GM19043 (cell line): Measurements from ENCODE around the gene CDKAL1.

ENCODE experiments used
- ATAC-seq: cut with Tn5 transposase; IDR thresholded peaks from one replicate; pipeline ENCODE4 v1.9.1; 2021; ENCODE audit warnings: low read depth; ENCODE audit not compliant: unreplicated experiment

The CDKAL1 gene

DNA sequence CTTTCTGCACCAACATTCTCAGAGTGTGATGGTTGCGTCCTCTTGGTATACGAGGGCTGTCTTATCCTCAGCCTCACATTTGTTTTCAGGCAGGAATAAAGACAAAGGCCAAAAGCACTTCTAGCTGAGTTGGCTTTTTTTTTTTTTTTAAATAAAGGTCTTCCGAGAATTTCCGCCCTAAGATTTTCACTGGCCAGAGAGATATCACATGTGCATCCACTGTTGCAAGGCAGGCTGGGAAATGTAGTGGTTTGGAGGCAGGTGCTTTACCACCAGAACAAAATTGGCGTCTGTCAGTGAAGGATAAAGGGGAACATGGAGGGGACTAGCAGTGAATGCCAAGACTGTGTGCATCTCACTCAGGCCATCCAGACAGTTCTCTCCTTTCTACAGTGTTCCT is 724.4 kb downstream of the CDKAL1 start:
- no peak for ATAC-seq

DNA sequence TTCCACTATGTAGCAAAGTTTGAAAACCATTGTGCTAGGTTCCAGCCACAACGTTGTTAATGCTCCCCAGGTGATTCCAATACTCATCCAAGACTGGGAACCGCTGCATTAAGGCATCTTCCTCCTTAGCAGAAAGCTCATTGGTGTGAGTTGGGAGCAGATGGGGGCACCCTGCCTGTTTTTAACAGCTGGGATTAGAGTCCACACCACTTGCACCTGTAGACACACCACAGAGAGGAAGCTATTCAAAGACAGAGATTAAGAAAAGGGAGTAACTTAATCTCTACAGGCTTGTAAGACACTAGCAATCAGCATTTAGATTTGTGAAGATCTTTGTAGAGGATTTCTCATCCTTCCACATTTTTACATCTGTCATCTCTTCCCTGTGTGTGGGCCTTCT is 725.4 kb downstream of the CDKAL1 start:
- ATAC-seq = no peak

DNA sequence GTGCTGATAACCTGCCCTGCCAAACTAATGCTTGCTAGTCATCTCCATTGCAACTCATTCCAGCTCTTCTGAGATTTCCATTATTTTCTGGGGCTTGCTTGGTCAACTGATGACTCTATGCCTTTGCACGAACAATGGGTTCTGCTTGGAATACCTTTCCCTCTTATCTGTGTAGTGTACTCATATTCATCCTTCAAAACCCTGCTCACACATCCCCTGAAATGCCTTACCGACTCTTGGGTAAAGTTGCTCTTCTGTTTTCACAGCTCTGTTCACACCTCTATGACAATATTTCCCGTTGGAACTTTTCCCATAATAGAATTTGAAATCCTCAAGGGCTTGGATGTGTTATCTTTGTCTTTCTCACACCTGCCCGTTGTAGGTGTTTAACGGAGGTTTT is 728.2 kb downstream of the CDKAL1 start:
- no peak for ATAC-seq

DNA sequence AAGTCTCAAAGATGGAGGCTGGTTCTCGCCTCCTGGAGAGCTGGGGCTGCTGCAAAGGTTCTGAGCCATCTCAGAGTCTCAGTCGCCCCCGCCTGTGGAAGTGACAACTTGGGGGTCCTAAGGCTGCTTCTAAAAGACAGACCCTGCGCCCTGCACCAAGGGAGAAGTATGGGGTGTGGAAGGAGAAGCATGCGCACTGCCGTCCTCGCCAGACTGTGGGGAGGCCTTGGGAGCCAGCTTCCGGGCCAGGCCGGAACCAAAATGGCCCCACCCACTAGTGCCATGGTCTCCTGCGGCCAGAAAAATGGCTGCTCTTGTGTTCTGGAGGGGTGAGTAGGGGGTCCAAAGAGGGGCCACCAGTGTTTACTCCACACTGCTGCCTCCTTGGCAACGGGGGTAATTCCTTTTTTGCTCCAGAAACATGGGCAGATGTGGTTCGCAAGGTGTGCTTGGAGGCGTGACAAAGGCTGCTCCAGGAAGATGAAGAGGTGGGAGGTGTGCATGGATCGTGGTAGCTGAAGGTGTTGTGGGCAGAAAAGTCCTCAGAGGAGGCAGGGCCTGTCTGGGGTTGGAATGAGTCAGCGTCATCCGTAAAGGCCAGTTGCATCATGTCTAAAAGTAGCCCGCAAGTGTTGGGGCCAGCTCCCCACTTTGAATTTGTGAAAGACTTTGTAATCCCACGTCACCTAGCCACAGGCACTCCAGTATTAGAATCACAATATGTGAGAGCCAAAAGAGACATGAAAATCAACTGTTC is 729.5 kb downstream of the CDKAL1 start:
- no peak for ATAC-seq

DNA sequence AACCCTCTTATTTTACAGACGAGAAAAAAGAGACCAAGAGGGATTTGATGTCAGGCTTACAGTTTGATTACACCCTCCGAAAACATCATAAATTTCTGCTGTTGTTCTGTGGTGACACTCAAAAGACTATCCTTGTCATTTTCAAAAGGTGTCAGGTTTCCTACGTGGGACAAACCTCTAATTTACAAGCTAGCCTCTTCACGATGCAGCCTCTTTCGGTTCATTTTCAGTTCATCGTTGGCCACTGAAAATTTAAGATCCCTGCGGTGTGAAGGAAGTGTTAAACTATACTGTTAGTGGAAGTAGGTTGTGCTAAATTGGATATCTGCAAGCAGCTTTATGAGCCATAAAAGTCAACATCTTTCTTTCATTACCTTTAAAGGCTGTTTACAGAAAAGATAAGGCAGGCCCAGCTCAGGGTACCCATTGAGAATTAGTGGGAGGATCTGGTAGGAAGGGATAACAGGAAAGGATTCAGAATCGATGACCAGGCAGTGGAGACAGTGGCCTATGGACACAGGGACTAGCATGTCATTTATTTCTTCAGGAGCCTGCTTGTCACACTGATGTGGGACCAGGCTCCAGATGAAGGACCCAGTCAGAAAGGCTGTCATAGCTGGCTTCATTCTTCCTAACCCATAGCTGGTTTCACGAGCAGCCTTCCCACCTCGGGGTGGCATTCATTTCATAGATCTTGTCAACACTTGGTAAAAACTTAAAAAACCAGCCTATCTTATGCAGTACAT is 730.2 kb downstream of the CDKAL1 start:
- no peak for ATAC-seq

DNA sequence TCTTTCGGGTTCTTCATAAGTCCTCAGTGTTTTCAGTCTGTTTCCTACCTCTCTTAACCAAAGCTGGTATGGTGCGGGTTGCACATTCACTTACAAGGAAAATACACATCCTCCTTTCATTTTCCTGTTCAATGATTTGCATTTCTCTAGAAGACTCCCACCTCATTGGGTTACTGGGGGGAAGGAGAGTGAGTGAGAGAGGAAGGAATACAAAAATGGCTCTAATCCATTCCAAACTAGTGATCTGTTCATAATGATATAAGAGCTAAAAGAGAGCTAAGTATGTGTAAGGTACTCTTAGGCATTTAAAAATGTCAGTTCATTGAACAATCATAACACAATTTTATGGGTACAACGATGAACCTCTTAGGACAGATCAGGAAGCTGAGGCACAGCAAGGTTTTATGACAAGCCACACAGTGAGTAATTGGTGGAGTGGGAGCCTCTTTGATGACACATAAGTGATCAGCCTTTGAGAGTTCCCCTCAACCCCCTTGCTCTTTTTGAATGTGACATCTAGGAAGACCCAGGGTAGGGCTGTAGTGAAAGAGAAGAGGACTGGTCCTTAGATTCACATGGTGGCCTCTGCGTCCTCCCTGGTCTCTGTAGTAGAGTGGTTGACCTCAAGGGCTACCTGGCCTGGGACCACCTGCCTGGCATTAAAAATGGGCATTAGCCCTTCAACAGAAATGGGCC is 730.9 kb downstream of the CDKAL1 start:
- no peak for ATAC-seq

GRCh38 chr6:21265730-21266044 is 731.4 kb downstream of the CDKAL1 start:
- no peak for ATAC-seq

DNA sequence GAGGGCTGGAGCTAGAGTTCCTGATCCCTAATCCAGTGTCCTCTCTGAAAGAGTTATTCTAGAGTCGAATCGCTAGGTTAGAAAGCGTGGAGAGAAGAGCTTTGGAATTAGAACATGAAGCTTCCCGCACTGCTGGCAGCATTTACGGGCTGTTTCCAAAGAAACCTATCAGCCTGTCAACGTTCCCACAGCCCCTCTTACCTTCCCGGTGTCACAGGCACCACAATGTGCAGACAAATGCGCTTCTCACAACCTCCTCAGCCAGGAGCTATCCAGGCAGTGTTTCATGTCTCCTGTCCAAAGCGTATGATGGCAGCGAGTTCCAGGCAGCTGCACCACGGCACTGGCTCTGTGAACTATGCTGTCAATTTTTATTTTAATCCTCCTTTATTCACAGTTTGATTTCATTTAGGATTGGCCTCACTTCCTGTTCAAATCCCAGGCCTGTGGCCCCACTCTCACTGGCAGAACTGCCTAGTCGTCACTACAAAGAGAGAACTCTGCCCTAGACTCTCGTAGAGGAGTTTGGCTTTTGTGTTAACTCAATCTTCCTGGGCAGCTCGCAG is 736.5 kb downstream of the CDKAL1 start:
- ATAC-seq = no peak

DNA sequence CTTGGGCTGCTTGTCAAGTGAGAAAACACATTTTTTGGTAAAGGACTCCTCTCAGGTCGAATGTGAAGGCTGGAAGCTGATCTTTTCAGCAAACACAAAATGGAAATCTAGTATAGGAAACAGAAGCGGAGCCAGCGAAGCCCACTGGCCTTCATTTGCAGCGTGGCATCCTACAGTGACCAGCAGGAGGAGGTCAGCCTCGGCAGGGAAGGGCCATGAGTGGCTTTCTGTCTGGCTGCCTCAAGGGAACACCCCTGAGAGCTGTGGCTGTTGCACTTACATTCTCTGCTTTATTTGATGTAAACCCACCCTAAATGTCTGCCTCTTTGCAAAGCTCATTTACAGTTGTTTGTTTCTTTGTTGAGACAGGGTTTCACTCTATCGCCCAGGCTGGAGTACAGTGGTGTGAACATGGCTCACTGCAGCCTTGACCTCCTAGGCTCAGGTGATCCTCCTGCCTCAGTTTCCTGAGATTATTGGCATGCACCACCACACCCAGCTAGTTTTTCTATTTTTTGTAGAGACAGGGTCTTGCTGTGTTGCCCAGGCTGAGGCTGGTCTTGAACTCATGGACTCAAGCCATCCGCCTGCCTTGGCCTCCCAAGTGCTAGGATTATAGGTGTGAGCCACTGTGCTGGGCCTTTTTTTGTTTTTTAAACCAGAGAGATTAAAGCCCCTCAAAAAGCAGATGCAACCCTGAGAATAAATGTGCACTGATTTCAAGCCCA is 737.3 kb downstream of the CDKAL1 start:
- ATAC-seq = no peak

DNA sequence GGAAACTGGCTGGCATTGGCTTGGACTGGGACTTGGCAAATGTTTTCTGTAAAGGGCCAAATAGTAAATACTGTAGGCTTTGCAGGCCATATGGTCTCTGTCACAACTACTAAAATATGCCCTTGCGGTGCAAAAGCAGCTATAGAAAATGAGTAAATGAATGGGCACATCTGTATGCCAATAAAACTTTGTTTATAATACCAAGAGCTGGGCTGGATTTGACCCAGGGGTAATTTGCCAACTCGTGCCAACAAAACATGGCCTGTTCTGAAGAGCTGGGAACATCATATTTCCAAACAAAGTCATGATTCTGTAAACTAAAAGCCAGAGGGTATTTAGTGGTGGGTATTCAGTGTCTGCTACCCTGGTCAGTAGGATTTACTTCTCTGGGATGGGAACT is 739.2 kb downstream of the CDKAL1 start:
- ATAC-seq = no peak

- ATAC-seq = no peak
Observed at GRCh38 chr6:21274851-21275250, 740.6 kb downstream of the CDKAL1 start.

GRCh38 chr6:21277601-21278374 is 743.5 kb downstream of the CDKAL1 start:
- ATAC-seq = no peak

- no peak for ATAC-seq
Observed at GRCh38 chr6:21278375-21278745, 744.1 kb downstream of the CDKAL1 start.

DNA sequence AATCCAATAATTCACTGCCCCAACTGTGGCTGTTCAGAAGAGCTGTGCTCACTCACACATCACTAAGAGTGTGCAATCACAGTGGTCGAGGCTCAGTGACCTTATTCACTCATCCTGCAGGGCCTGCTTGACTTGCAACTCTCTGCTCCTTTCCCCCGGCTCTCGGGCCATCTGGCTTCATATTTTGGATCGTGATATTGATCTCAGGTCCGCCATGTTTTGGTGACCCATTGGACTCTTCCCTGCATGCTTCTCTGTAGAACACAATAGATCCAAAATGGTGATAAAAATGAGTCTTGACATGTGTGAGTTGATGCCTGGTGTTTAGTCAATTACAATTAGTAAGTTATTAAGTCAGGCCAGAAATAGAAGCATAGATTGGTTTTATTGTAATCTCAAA is 745.4 kb downstream of the CDKAL1 start:
- ATAC-seq = no peak

DNA sequence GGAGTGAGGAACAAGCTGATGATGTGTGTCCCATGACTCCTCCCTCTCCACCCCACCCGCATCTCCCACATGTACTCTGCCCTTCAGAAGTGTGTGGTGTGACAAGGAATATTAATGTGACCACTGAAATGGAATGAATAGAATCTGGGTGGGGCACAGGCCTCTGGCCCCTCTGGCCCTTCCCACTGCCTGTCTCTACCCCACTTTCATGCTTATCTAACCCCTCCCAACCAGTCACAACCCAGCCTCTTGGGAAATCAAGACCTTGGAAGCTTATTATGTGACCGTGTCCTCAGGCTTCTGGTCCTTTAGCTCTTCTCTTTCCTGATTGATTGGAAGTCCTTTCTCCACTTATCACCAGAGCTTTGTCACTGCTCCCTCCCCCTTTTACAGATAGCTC is 747.1 kb downstream of the CDKAL1 start:
- ATAC-seq = no peak
